ENCODE data around the gene MYO1A. TPM values are rescaled to one million over a fixed set of nuclear protein-coding genes. Genes with fewer than 3 reads are reported as not detected.
"Not testable (repeated sequence)": the region's sequence is repeated elsewhere in the genome, so short reads cannot be mapped to it uniquely, and the experiment has no call there.

The MYO1A gene
- total RNA-seq, 1 donor from 2014 or later = 0.13 TPM

- DNase-seq (ENCODE audit: low read depth in 2 of 2) = no peak
Measured at GRCh38 chr12:57048423-57049118, 1.4 kb downstream of the MYO1A start.

- DNase-seq (ENCODE audit: low read depth in 2 of 2) = no peak
Measured at GRCh38 chr12:57047981-57048380, 1.9 kb downstream of the MYO1A start.

DNA sequence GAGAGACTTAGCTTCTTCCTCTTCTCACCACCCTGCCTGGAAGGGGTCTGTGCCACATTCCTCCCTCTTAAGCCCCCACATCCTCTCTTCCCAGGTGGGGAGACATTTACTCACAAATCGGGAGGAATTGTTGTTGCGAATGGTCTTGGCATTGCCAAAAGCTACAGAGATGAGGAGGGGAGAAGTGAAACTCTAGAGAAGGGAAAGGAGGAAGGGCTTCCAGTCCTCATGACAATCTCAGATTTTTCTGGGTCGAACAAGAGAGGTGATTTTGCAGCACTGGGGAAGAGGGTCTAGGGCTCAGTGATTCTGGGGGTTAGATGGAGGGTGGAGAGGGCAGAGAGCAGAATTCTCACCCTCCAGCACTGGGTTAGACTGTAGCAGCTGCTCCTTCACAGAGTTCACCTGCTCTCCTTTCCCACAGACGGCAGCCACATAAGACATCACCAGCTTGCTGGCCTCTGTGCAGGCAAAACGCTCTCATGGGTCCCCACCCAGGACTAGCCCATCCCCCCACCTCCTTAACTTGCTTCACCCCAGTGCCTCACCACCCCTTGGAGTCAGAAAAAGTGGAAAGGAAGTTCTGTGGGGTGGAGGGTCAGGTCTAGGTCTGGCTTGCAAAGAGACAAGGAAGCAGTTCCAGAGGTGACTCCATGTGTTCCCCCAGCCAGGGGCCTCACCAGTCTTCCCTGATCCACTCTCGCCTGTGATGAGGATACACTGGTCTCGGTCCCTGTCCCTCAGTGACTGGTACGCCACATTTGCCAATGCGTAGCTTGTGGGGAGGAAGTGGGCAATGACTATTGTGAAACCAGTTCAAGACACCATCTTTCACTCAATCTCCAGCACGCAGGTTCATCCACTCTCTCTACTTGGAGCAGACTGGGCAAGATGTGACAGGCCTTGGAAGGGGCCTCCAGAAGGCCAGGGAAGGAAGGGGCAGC, 2.7 kb downstream of the MYO1A start:
- no peak for DNase-seq (ENCODE audit: low read depth in 2 of 2)

GRCh38 chr12:57046086-57046791, 3.7 kb downstream of the MYO1A start:
- DNase-seq (ENCODE audit: low read depth in 2 of 2) = no peak

DNA sequence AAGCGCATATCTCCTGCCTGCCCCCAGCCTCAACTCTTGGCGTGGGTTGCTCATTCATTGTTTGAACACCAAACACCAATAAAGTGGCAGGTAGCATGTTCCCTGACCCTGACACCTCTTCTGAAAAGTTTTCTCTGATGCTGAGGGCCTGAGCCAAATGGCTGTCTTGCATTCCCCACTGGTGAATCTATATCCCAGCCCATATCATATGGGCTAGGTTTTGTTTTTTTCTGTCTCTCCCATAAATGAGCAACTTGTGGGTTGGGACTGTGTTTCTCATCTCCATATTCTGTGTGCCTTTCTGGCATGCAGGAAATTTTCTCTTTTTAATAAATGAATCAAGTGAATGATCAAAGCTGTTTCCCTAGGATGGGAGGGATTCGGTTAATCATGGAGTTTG, 5.0 kb downstream of the MYO1A start:
- DNase-seq (ENCODE audit: low read depth in 2 of 2) = no peak

DNA sequence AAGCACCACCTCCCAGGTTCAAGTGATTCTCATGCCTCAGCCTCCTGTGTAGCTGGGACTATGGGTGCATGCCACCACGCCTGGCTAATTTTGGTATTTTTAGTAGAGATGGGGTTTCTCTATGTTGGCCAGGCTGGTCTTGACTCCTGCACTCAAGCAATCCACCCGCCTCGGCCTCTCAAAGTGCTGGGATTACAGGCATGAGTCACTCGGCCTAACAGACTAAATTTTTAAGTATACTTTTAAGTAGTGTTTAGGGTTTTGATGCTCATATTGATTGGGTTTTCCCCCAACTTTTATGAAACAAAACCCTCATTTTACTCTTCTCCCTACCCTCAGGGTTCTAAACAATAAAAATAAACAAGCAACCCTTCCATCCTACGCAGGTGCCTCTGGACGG, 5.5 kb downstream of the MYO1A start:
- DNase-seq (ENCODE audit: low read depth in 2 of 2) = no peak

GRCh38 chr12:57042695-57043094, 7.2 kb downstream of the MYO1A start:
- DNase-seq (ENCODE audit: low read depth in 2 of 2) = no peak

DNA sequence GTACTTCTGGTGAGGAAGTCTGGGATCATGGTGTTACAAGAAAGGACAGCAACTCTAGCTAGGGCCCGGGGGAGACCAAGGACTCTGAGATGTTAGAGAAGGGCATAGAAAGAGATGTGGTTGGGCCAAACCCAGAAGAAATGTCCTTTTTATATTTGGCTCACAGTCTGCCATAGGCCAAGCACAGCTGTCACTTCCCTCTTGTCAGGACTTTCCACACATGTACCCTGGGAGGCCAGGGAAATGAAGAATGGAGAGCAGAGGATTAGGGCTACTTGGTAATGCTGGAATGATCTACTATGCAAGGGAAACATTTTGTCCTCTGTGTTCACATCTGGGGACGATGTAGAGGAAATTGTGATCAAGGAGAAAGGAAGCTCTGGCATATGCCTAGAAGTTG, 9.2 kb downstream of the MYO1A start:
- no peak for DNase-seq (ENCODE audit: low read depth in 2 of 2)

GRCh38 chr12:57040211-57040610, 9.7 kb downstream of the MYO1A start:
- DNase-seq (ENCODE audit: low read depth in 2 of 2) = no peak

- no peak for DNase-seq (ENCODE audit: low read depth in 2 of 2)
Measured at GRCh38 chr12:57039016-57039798, 10.7 kb downstream of the MYO1A start.

DNA sequence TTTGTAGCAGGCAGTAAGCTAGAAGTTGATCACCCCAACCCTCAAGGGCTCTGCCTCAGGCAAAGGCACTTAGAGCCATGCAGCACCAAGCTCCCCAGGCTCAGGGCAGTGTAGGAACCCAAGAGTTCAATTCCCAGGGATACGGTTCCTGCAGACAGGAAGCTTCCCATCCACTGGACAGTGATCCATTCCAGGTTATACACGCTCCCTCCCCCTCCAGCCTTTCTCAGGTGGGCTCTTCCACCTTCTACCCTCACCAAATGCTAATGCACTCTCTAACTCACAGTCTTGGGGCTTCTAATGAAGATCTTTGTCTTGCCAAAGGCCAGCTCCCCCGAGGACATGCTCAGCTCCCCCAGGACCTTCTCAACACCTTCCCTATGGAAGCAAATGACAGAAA, 12.7 kb downstream of the MYO1A start:
- DNase-seq (ENCODE audit: low read depth in 2 of 2) = no peak

DNA sequence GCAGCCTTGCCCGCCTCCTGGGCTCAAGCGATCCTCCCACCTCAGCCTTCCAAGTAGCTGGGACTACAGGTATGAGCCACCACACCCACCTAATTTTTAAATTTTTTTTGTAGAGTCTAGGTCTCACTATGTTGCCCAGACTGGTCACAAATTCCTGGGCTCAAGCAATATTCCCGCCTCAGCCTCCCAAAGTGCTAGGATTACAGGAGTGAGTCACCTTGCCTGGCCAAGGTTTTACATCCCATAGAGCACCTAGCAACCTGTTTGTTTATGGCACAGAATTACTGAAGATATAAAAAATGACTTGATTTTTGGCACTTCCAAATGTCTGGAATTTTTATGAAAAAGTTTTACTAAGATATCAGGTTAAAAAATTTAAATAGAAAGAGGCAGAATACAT, 16.5 kb downstream of the MYO1A start:
- DNase-seq (ENCODE audit: low read depth in 2 of 2) = no peak

DNA sequence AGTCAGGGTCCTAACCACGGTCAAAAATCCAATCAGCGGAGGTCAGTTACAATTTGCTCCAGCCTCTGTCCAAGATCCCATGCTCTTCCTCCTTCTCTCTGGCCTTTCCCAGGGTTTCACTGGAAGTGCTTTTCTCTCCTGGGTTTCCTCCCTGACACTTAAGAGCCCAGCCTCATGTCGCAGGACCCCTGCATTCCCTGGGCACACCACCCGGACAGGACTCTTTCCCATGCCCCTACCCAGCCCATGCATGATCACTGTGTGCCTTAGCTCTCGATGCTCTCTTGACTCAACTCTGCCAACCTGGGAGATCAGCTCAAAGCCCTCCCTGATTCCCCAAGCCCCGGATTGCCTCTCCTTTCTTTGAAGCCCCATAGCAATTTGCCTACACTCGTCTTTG, 18.1 kb downstream of the MYO1A start:
- no peak for DNase-seq (ENCODE audit: low read depth in 2 of 2)

GRCh38 chr12:57031138-57031725, 18.7 kb downstream of the MYO1A start:
- DNase-seq (ENCODE audit: low read depth in 2 of 2) = peak in 1 of 2 donors; percentile 12

GRCh38 chr12:57029457-57029856, 20.5 kb downstream of the MYO1A start:
- no peak for DNase-seq (ENCODE audit: low read depth in 2 of 2)

DNA sequence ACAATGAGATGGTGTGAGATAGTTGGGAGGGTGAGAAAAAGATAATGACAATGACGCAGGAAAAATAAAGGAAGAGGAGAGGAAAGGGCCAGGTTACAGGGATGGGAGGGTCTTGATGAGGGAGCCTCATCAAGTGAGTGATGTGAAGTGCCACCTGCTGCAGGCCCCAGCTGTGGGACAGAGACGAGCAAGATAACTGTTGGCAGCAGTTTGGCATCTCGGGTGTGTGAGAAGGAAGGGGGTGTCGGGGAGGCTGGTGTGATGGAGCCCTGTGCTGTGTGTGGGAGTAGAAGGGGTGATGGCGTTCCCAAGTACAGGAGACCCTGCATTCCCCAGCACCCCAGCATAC, 22.1 kb downstream of the MYO1A start:
- DNase-seq (ENCODE audit: low read depth in 2 of 2) = no peak

- no peak for DNase-seq (ENCODE audit: low read depth in 2 of 2)
Measured at GRCh38 chr12:57027011-57027804, 22.7 kb downstream of the MYO1A start.

DNA sequence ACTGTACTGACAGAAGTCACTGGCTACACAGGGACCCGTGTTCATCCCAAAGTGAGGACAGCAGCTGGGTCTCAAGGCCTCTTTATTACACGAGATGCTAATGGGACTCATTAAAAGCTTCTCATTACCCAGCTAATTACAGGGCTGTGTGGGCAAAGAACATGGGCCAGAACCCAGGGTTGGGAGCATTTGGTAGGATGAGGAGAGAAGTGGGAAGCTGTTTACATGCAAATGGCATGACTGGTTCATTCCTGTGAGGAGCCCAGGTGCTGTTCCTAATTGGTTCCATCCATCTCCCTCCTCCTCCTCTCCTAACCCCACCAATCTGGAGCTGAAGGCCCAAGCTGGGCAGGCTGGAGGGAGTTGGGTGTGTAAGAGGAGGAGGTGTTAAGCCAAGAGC, 24.7 kb downstream of the MYO1A start:
- no peak for DNase-seq (ENCODE audit: low read depth in 2 of 2)

DNA sequence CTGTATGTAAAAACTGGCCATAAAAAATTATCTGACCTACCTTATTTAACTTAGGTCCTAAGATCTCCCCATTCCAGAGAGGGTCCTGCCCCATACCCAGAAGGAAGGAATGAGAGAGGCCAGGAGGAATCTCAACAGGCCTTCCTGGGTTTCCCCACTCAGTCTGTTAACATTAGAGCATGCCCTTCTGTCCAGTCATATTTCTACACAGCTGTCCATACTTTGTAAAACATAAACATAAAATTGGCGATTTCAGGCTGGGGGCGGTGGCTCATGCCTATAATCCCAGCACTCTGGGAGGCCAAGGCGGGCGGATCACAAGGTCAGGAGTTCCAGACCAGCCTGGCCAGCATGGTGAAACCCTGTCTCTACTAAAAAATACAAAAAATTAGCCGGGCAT, 27.6 kb downstream of the MYO1A start:
- DNase-seq (ENCODE audit: low read depth in 2 of 2) = not testable (repeated sequence)

- no peak for DNase-seq (ENCODE audit: low read depth in 2 of 2)
Measured at GRCh38 chr12:57019983-57020719, 29.8 kb downstream of the MYO1A start.
